ENCODE data around the gene KIAA0513.
A peak's percentile ranks its signal among the peaks of the same experiment; 100 is the strongest.

Gene KIAA0513

GRCh38 chr16:85018529-85019236 is 8.9 kb upstream of the KIAA0513 start:
- peaks cover 44% of the 10 kb centered on the region for H3K27me3 Mint-ChIP-seq (ENCODE audit: low read depth, poor library complexity)
- DNase-seq = no peak
- H3K4me3 Mint-ChIP-seq = no peak overlapping the region
- no peak for TF ChIP-seq CTCF (IDR thresholded peaks at IDR 0.05)
- H3K9me3 Mint-ChIP-seq = peaks cover 7% of the 10 kb centered on the region
- no peaks in the 10 kb centered on the region for H3K36me3 Mint-ChIP-seq (ENCODE audit: low read depth)
- H3K27ac Mint-ChIP-seq = no peak overlapping the region
- H3K4me1 Mint-ChIP-seq = peaks cover 8% of the 10 kb centered on the region

GRCh38 chr16:85019659-85020245 is 7.8 kb upstream of the KIAA0513 start:
- Mint-ChIP-seq H3K27ac (no peak overlapping the region), H3K4me1 (peaks cover 1% of the 10 kb centered on the region), H3K9me3 (peaks cover 7% of the 10 kb centered on the region), H3K36me3 (ENCODE audit: low read depth) (no peaks in the 10 kb centered on the region), H3K27me3 (ENCODE audit: low read depth, poor library complexity) (peaks cover 46% of the 10 kb centered on the region), H3K4me3 (no peak overlapping the region)
- TF ChIP-seq CTCF (IDR thresholded peaks at IDR 0.05) = no peak
- DNase-seq = no peak

GRCh38 chr16:85025781-85026653 is 1.6 kb upstream of the KIAA0513 start:
- H3K27me3 Mint-ChIP-seq (ENCODE audit: low read depth, poor library complexity) = peaks cover 31% of the 10 kb centered on the region
- peaks cover 3% of the 10 kb centered on the region for H3K9me3 Mint-ChIP-seq
- H3K4me3 Mint-ChIP-seq = peak overlapping the region; percentile 87
- H3K4me1 Mint-ChIP-seq = peaks cover 33% of the 10 kb centered on the region
- TF ChIP-seq CTCF (IDR thresholded peaks at IDR 0.05) = no peak
- no peak for DNase-seq
- H3K27ac Mint-ChIP-seq = no peak overlapping the region
- H3K36me3 Mint-ChIP-seq (ENCODE audit: low read depth) = no peaks in the 10 kb centered on the region

- Mint-ChIP-seq H3K4me1 (peaks cover 37% of the 10 kb centered on the region), H3K27ac (no peak overlapping the region), H3K27me3 (ENCODE audit: low read depth, poor library complexity) (peaks cover 32% of the 10 kb centered on the region), H3K9me3 (peaks cover 3% of the 10 kb centered on the region), H3K36me3 (ENCODE audit: low read depth) (no peaks in the 10 kb centered on the region), H3K4me3 (peak overlapping the region; percentile 87)
- no peak for DNase-seq
- TF ChIP-seq CTCF (IDR thresholded peaks at IDR 0.05) = no peak
Measured at GRCh38 chr16:85026703-85027102, 892 bp upstream of the KIAA0513 start.

- Mint-ChIP-seq H3K27me3 (ENCODE audit: low read depth, poor library complexity) (peaks cover 28% of the 10 kb centered on the region), H3K4me3 (peak overlapping the region; percentile 77), H3K36me3 (ENCODE audit: low read depth) (no peaks in the 10 kb centered on the region), H3K9me3 (no peaks in the 10 kb centered on the region), H3K4me1 (peaks cover 43% of the 10 kb centered on the region), H3K27ac (no peak overlapping the region)
- TF ChIP-seq CTCF (IDR thresholded peaks at IDR 0.05) = no peak
- DNase-seq = no peak
Measured at GRCh38 chr16:85027958-85028684, 526 bp downstream of the KIAA0513 start.

Measured in nephron progenitor cell (in vitro differentiated cells).